Neural cell (in vitro differentiated cells): ENCODE data around the gene COG7. TPM values are rescaled to one million over a fixed set of nuclear protein-coding genes. Genes with fewer than 3 reads are reported as not detected.
"Not testable (repeated sequence)": the region's sequence is repeated elsewhere in the genome, so short reads cannot be mapped to it uniquely, and the experiment has no call there.

Experiments used
- H2AFZ ChIP-seq: fragments of 200-600, 300-800 bp; sonication (generic), shearing (Covaris generic); 2 replicates; pipeline ENCODE4 v1.6.0; 2014; ENCODE audit warnings: low read depth, mild to moderate bottlenecking, antibody characterized with exemption, low read length, moderate library complexity
- H3F3A ChIP-seq: fragments of 200-600 bp; shearing (Covaris generic); 2 replicates; pipeline ENCODE4 v1.6.1; 2016; ENCODE audit warnings: mild to moderate bottlenecking, moderate library complexity, mixed read lengths, antibody characterized with exemption, low read length; ENCODE audit not compliant: insufficient read depth, poor library complexity, severe bottlenecking
- H3K27ac ChIP-seq: fragments of 200-600, 300-800 bp; sonication (generic), shearing (Covaris generic); 2 replicates; pipeline ENCODE4 v1.5.1; 2014; ENCODE audit warnings: mild to moderate bottlenecking, low read length, moderate library complexity
- H3K27me3 ChIP-seq: fragments of 300-800, 200-600 bp; sonication (generic), shearing (Covaris generic); 2 replicates; pipeline ENCODE4 v1.6.0; 2014; ENCODE audit warnings: mild to moderate bottlenecking, low read depth, low read length, moderate library complexity; ENCODE audit not compliant: insufficient read depth
- H3K36me3 ChIP-seq: fragments of 300-800, 200-600 bp; sonication (generic), shearing (Covaris generic); 2 replicates; pipeline ENCODE4 v1.5.1; 2014; ENCODE audit warnings: mild to moderate bottlenecking, antibody characterized with exemption, low read length, moderate library complexity; ENCODE audit not compliant: insufficient read depth
- H3K4me2 ChIP-seq: fragments of 300-800, 200-600 bp; sonication (generic), shearing (Covaris generic); 2 replicates; pipeline ENCODE4 v1.6.0; 2014; ENCODE audit warnings: mild to moderate bottlenecking, low read length
- H3K4me3 ChIP-seq: fragments of 300-800, 200-600 bp; sonication (generic), shearing (Covaris generic); 2 replicates; pipeline ENCODE4 v1.5.1; 2014; ENCODE audit warnings: mild to moderate bottlenecking, low read length, moderate library complexity
- H3K79me2 ChIP-seq: fragments of 200-600 bp; shearing (Covaris generic); replicated peaks from 2 replicates; pipeline ENCODE4 v1.6.0; 2014; ENCODE audit warnings: mild to moderate bottlenecking, low read length, moderate library complexity; ENCODE audit not compliant: insufficient read depth
- H3K9ac ChIP-seq: fragments of 300-800, 200-600 bp; sonication (generic), shearing (Covaris generic); 2 replicates; pipeline ENCODE4 v1.6.1; 2016; ENCODE audit warnings: mild to moderate bottlenecking, low read length, mixed read lengths
- H3K9me2 ChIP-seq: fragments of 200-600 bp; shearing (Covaris generic); 2 replicates; pipeline ENCODE4 v1.6.1; 2016; ENCODE audit warnings: mild to moderate bottlenecking, low read length, mixed read lengths; ENCODE audit not compliant: insufficient read depth
- H3K9me3 ChIP-seq: fragments of 200-600, 300-800 bp; sonication (generic), shearing (Covaris generic); 2 replicates; pipeline ENCODE4 v1.6.1; 2016; ENCODE audit warnings: mild to moderate bottlenecking, mixed run types, low read length, moderate library complexity, mixed read lengths
- H4K20me1 ChIP-seq: fragments of 200-600 bp; shearing (Covaris generic); 2 replicates; pipeline ENCODE4 v1.6.1; 2016; ENCODE audit warnings: mild to moderate bottlenecking, mixed run types; ENCODE audit not compliant: insufficient read depth
- EP300 ChIP-seq: fragments of 450-650 bp; conservative IDR thresholded peaks from 2 replicates; pipeline ENCODE4 v1.6.1; 2014; ENCODE audit warnings: antibody characterized with exemption, mild to moderate bottlenecking, moderate library complexity; ENCODE audit not compliant: poor library complexity, severe bottlenecking
- EZH2 ChIP-seq: fragments of 200-600, 300-800 bp; shearing (Covaris generic), sonication (generic); IDR thresholded peaks from 2 replicates; pipeline ENCODE4 v1.6.1; 2014; ENCODE audit warnings: antibody characterized with exemption, low read length, borderline replicate concordance, mild to moderate bottlenecking; ENCODE audit not compliant: insufficient read depth, poor library complexity, severe bottlenecking
- MXI1 ChIP-seq: fragments of 450-650 bp; conservative IDR thresholded peaks from 2 replicates; pipeline ENCODE4 v1.6.1; 2014; ENCODE audit warnings: antibody characterized with exemption, mild to moderate bottlenecking; ENCODE audit not compliant: poor library complexity, severe bottlenecking
- POLR2AphosphoS5 ChIP-seq: IDR thresholded peaks from 2 replicates; pipeline ENCODE4 v1.6.1; 2012
- RAD21 ChIP-seq: fragments of 450-650 bp; conservative IDR thresholded peaks from 2 replicates; pipeline ENCODE4 v1.6.1; 2014; ENCODE audit warnings: antibody characterized with exemption, mild to moderate bottlenecking, moderate library complexity
- SMC3 ChIP-seq: fragments of 450-650 bp; conservative IDR thresholded peaks from 2 replicates; pipeline ENCODE4 v1.6.1; 2014; ENCODE audit warnings: antibody characterized with exemption, mild to moderate bottlenecking, moderate library complexity; ENCODE audit not compliant: poor library complexity
- TAF1 ChIP-seq: IDR thresholded peaks from 2 replicates; pipeline ENCODE4 v1.6.1; 2012; ENCODE audit warnings: low read depth
- polyA plus RNA-seq: library from polyadenylated mRNA; depleted of rRNA; stranded (reverse); fragments of >200 nt; gene quantifications from 2 replicates; pipeline ENCODE4 v1.2.3, GENCODE V29; 2014
- TF ChIP-seq, protein P1 (sequence below): IDR thresholded peaks from 2 replicates; pipeline ENCODE4 v1.6.1; 2012; ENCODE audit warnings: borderline replicate concordance
- TF ChIP-seq, protein P2 (sequence below): fragments of 450-650 bp; IDR thresholded peaks from 2 replicates; pipeline ENCODE4 v1.5.1; 2014; ENCODE audit warnings: antibody characterized with exemption, mild to moderate bottlenecking, moderate library complexity; ENCODE audit not compliant: poor library complexity, severe bottlenecking

The COG7 gene
- polyA plus RNA-seq, 1 donor from 2014 or later: 16.2 TPM

DNA sequence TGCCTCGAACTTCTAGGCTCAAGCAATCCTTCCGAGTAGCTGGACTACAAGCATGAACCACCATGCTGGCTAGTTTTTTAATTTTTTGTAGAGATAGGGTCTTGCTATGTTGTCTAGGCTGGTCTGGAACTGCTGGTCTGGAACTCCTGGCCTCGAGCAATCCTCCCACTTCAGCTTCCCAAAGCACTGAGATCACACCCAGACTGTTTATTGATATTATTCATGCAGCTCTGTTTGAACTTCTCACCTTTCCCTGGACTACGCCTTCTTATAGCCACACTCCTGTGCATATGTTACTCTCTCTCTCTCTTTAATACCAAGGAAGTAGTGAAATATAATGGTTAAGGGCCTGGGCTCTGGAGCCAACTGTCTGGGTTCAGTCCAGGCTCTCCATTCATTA lies 4.6 kb downstream of the COG7 start:
- H4K20me1 ChIP-seq: no peaks in the 10 kb centered on the region
- H2AFZ ChIP-seq: no peak overlapping the region
- H3K9me2 ChIP-seq: no peaks in the 10 kb centered on the region
- TF ChIP-seq POLR2AphosphoS5: no peak
- TF ChIP-seq, protein P1, sequence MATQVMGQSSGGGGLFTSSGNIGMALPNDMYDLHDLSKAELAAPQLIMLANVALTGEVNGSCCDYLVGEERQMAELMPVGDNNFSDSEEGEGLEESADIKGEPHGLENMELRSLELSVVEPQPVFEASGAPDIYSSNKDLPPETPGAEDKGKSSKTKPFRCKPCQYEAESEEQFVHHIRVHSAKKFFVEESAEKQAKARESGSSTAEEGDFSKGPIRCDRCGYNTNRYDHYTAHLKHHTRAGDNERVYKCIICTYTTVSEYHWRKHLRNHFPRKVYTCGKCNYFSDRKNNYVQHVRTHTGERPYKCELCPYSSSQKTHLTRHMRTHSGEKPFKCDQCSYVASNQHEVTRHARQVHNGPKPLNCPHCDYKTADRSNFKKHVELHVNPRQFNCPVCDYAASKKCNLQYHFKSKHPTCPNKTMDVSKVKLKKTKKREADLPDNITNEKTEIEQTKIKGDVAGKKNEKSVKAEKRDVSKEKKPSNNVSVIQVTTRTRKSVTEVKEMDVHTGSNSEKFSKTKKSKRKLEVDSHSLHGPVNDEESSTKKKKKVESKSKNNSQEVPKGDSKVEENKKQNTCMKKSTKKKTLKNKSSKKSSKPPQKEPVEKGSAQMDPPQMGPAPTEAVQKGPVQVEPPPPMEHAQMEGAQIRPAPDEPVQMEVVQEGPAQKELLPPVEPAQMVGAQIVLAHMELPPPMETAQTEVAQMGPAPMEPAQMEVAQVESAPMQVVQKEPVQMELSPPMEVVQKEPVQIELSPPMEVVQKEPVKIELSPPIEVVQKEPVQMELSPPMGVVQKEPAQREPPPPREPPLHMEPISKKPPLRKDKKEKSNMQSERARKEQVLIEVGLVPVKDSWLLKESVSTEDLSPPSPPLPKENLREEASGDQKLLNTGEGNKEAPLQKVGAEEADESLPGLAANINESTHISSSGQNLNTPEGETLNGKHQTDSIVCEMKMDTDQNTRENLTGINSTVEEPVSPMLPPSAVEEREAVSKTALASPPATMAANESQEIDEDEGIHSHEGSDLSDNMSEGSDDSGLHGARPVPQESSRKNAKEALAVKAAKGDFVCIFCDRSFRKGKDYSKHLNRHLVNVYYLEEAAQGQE: no peak
- TF ChIP-seq SMC3: no peak
- TF ChIP-seq, protein P2, sequence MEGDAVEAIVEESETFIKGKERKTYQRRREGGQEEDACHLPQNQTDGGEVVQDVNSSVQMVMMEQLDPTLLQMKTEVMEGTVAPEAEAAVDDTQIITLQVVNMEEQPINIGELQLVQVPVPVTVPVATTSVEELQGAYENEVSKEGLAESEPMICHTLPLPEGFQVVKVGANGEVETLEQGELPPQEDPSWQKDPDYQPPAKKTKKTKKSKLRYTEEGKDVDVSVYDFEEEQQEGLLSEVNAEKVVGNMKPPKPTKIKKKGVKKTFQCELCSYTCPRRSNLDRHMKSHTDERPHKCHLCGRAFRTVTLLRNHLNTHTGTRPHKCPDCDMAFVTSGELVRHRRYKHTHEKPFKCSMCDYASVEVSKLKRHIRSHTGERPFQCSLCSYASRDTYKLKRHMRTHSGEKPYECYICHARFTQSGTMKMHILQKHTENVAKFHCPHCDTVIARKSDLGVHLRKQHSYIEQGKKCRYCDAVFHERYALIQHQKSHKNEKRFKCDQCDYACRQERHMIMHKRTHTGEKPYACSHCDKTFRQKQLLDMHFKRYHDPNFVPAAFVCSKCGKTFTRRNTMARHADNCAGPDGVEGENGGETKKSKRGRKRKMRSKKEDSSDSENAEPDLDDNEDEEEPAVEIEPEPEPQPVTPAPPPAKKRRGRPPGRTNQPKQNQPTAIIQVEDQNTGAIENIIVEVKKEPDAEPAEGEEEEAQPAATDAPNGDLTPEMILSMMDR: no peak
- no peak for TF ChIP-seq EZH2
- TF ChIP-seq EP300: no peak
- TF ChIP-seq MXI1: no peak
- TF ChIP-seq TAF1: no peak
- no peak for TF ChIP-seq RAD21
- no peak overlapping the region for H3K27ac ChIP-seq
- no peaks in the 10 kb centered on the region for H3K36me3 ChIP-seq
- H3K4me3 ChIP-seq: no peak overlapping the region
- no peaks in the 10 kb centered on the region for H3K9me3 ChIP-seq
- peaks cover 9% of the 10 kb centered on the region for H3K79me2 ChIP-seq
- H3K9ac ChIP-seq: no peak overlapping the region
- H3K27me3 ChIP-seq: no peaks in the 10 kb centered on the region
- peaks cover 5% of the 10 kb centered on the region for H3F3A ChIP-seq
- no peak overlapping the region for H3K4me2 ChIP-seq

DNA sequence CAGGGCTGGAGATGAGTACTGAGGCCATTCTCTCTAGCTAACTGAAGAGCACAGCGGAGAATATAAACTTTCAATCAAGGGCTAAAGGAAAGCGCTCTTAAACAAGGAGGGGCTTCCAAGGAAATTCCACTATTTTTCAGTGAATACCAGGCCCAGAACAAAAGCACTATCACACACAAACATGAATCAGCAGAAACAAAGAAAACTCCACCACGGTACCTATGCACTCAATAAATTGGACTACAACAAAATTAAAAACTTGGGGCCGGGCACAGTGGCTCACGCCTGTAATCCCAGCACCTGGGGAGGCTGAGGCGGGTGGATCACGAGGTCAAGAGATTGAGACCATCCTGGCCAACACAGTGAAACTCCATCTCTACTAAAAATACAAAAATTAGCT lies 15.4 kb downstream of the COG7 start:
- H3K27me3 ChIP-seq, H3K79me2 ChIP-seq, H3K4me2 ChIP-seq, H3F3A ChIP-seq, H3K9me3 ChIP-seq, H3K9ac ChIP-seq, H2AFZ ChIP-seq, H3K9me2 ChIP-seq, H3K27ac ChIP-seq, H4K20me1 ChIP-seq, H3K4me3 ChIP-seq, H3K36me3 ChIP-seq: not testable (repeated sequence)

DNA sequence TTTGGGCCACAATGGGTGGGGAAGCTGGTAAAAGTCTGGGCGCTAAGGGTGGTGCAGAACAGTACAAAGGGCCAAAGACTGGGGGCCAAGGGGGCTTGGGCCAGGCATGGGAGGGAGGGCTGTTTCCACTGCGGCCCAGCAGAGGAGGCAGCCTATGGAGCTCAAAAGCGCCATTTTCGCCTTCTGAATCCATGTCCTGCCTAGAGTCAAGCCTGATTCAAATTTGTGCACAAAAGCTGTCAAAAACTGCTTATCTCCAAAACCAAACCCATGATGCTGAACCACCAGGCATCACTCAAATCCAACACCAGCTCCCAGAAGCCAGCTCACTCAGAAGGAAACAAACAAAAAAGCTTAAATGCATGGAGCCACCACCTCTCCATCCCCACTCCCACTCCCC lies 16.0 kb downstream of the COG7 start:
- no peak overlapping the region for H2AFZ ChIP-seq
- TF ChIP-seq EZH2 (no peak), RAD21 (no peak), MXI1 (no peak)
- no peaks in the 10 kb centered on the region for H4K20me1 ChIP-seq
- no peaks in the 10 kb centered on the region for H3K9me2 ChIP-seq
- H3F3A ChIP-seq: no peaks in the 10 kb centered on the region
- H3K9ac ChIP-seq: no peak overlapping the region
- no peak overlapping the region for H3K4me3 ChIP-seq
- no peaks in the 10 kb centered on the region for H3K79me2 ChIP-seq
- no peaks in the 10 kb centered on the region for H3K27me3 ChIP-seq
- no peaks in the 10 kb centered on the region for H3K36me3 ChIP-seq
- H3K9me3 ChIP-seq: no peaks in the 10 kb centered on the region
- no peak overlapping the region for H3K27ac ChIP-seq
- H3K4me2 ChIP-seq: no peak overlapping the region
